ENCODE results near the gene TRIM32.
A peak's percentile ranks its signal among the peaks of the same experiment; 100 is the strongest.
"Not testable (repeated sequence)": the region's sequence is repeated elsewhere in the genome, so short reads cannot be mapped to it uniquely, and the experiment has no call there.

Gene TRIM32

DNA sequence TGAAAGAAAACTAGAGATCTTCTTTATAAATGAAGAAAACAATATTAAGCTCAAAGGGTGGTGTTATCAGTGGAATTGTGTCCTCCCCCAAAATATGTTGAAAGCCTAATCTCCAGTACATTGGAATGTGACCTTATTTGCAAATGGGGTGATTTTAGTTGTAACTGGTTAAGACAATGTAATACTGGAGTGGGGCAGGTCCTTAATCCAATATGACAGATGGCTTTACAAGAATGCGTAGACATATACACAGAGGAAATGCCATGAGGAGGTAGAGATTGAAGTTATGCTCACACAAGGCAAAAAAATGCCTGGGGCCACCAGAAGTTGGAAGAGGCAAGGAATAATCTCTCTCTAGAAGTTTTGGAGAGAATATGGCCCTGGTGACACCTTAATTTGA lies 13.7 kb upstream of the TRIM32 start:
- no peak for DNase-seq
- intact Hi-C loops (cut with DNase I), result no loop called here

DNA sequence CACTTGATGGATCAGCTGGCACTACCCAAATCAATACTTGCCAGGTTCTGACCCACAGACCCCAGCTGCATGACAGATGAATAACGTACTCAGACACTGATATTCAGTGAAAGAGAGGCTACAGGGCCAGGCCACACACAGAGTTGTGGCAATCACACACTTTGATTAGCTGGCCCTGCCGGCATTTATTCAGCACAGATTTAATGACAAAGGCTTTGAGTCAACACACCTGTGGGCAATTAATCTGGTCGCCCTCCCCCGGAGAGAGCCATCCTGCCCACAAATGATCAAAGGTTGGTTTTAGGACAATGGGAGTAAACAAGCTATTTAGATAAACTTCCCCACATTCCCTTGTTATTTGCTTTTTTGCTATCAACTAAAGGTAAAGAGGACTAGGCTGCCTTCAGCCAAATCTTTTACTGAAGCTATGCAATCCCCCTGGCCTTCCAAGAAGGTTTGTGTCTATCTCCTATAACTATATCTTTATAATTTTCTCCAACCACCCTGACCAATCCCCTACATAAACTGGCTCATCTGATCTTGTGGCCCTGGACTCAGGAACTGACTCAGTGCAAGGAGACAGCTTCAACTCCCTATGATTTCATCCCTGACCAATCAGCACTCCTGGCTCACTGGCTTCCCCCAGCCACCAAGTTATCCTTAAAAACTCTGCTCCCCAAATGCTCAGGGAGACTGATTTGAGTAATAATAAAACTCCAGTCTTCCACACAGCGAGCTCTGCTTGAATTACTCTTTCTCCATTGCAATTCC lies 12.7 kb upstream of the TRIM32 start:
- intact Hi-C loops (cut with DNase I), result no loop called here
- no peak for DNase-seq

DNA sequence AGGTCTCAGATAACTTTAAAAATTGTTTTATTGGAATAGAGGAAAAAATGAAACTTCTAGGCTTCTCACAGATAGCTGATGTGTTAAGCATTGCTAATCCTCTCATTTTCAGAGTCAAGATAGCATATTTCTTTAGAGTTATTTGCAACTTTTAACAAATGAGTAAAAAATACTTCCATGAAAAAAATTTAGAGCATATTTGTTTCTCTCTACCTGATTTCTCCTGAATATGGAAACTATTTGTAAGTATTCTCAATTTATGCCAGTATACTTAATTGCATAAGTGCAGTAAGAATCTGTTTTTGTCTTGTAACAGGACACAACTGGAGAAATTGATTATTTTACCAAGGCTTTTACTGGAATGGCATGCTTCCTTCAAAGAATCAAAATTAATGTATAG lies 3.6 kb upstream of the TRIM32 start:
- no peak for DNase-seq
- intact Hi-C loops (cut with DNase I), result no loop called here

DNA sequence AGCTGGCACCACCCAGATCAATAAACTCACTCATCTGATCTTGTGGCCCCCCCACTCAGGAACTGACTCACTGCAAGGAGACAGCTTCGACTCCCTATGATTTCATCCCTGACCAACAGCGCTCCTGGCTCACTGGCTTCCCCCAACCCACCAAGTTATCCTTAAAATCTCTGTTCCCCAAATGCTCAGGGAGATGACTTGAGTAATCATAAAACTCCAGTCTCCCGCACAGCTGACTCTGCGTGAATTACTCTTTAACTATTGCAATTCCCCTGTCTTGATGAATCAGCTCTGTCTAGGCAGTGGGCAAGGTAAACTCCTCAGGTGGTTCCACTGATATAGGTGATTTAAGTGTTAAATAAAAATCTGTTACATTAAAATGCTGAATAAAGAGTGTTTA lies 1.9 kb upstream of the TRIM32 start:
- intact Hi-C loops (cut with DNase I), result no loop called here
- DNase-seq, result no peak

DNA sequence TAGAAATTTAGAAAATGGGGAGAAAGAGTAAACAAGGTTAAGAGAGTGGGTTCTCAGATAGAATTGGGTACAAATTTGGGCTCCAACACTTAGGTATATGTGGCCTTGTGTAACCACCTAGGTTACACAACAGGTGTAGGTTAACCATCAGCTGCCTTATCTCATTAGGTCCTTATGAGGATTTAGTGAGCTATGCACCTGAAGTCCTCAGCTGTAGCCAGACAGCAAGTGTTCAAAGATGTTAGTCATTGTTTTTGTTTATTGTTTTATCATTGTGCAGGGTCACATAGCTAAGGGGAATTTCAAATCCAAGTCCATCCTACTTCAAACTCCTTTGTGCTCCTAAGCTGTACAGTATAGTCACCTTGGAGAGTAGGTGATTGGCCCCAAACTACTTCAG lies 970 bp upstream of the TRIM32 start:
- intact Hi-C loops (cut with DNase I), result no loop called here
- DNase-seq, result no peak

DNA sequence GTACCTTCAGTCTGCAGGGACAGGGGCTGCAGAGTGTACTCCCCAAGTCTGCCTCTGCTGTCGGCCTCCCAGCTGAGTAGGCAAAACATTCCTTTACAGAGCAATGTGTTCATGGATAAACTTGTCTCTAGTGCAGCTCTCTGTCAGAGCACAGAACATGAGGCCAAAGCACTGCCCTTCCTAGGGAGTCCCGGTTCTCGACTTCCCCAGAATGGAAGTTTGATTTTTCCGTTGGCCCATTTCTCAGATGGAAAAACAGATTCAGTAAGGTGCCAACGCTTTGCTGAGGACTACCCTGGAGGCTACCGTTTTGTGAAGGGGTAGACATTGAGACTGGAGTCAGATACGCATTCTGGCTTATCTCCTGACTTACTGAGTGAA lies 422 bp upstream of the TRIM32 start:
- intact Hi-C loops (cut with DNase I), result no loop called here
- no peak for DNase-seq

DNA sequence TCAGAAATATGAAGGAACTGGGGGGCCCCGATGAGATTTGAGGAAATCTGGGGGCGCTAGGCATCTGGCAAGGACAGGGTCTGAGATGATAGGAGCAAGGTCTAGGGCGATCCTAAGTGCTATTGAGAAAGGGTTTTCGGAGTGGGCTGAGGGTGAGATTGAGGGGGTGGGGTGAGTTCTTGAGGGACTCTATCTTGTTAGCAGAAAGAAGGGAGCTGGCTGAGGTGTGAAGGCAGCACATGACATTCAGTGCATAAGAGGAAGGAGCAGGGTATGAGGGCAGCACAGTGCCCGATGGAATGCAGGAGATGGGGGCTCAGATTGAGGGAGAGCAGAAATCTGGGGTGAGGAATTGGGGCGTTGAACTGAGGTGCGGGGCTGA lies 640 bp downstream of the TRIM32 start:
- peak in 2 of 10 donors; percentile 68 to 73 for DNase-seq

DNA sequence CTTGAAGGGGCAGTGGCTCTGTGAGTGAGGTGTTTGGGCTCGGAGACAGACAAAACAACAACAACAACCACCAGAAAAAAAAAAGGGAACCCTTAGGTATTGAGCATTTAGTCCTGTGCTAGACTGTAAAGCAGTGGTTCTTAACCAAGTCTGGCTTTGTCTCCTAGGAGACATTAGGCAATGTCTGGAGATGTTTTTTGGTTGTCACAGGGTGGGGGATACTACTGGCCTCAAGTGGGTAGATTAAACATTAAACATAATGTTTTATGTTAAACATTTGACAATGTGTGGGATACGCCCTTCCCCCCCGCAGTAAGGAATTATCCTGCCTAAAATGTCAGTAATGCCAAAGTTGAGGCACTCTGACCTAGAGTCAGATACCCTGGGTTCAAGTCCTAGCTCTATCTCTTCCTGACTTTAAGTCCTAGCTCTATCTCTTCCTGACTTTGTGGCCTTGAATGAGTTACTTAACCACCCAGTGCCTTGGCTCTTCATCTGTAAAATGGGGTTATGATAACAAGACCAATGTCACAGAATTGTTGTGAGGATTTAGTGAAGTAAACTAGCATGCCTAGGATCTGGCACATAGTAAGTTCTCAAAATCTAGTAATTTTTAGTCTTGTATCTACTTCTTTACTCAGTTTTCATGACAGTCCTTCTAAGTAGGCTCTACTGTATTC lies 1.8 kb downstream of the TRIM32 start:
- intact Hi-C loops (cut with DNase I), result no loop called here
- no peak for DNase-seq

More for the DNA sequence above, 640 bp downstream of the TRIM32 start:
- intact Hi-C loops (cut with DNase I), result no loop called here

DNA sequence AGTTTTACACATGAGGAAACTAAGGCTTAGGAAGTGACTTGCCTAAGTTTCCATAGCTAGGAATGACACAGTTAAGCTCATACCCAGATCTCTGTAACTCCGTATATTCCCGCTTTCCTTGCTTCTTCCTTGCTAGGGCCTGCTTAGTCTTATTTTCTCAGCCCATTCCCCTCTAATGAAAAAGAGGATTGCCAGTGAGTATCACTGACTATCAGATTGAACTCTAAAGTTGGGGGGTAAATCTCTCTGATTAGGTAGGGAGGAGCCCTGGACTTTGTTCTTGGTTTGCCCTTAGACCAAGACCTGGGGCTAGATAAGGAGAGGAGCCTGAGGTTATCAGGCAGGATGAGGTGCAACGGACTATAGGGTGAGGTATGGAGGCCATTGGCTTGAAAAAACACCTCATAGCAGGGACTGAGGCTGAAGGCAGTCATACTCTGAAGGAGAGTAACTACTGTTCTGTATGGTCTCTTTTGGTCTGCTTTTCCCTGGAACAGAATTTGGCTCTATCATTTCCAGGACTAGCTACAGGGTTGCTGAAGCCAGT lies 2.5 kb downstream of the TRIM32 start:
- intact Hi-C loops (cut with DNase I), result no loop called here
- no peak for DNase-seq

DNA sequence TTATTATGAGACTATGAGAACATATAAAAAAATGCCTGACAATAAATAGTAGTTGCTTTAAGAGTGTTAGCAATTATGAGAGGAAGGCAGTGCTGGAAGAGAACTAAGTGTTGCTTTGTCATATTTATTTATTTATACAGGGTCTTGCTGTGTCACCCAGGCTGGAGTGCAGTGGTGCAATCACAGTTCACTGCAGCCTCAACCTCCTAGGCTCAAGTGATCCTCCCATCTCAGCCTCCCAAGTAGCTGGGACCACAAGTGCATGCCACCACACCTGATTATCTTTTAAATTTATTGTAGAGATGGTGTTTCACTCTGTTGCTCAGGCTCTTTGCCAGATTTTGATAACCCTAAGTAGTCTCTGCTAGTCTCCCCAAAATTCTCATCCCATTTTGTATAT lies 3.7 kb downstream of the TRIM32 start:
- intact Hi-C loops (cut with DNase I); DNase-seq: not testable (repeated sequence)

DNA sequence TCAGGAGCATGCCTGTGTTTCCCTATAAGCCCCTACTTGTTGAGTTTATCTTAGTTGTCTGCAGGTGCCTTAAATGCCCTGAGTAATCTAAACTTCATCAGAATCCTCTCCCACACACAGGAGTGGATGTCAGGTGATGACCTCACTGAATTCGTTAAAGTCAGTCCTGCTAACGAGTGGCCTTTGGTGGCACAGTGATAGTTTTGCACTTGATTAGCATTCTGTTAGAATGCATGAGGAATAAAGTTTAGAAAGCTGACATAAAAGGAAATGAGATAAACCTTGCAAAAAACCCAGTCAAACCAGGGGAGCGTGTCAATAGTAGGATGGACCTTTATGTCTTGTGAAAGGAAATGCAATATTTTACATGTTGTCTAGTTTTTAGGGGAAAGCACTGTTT lies 4.5 kb downstream of the TRIM32 start:
- no peak for DNase-seq
- intact Hi-C loops (cut with DNase I), result no loop called here

DNA sequence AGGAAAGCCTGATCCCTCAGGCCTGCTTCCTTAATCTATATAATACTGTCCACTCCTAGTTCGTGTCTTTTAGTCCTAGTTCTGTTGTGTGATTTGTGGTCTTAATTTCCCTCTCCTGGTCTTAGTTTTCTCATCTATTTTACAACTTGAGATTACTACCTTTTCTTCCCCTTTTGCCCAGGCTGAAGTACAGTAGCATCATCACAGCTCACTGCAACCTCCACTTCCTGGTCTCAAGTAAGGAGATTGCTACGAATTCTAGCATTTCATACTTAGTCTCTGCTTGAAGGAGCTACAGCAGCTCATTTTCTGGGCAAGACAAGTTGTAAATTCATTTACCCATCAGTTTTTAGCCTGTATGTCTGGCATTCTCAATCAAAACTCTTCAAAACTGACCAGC lies 5.5 kb downstream of the TRIM32 start:
- no peak for DNase-seq
- intact Hi-C loops (cut with DNase I), result no loop called here

DNA sequence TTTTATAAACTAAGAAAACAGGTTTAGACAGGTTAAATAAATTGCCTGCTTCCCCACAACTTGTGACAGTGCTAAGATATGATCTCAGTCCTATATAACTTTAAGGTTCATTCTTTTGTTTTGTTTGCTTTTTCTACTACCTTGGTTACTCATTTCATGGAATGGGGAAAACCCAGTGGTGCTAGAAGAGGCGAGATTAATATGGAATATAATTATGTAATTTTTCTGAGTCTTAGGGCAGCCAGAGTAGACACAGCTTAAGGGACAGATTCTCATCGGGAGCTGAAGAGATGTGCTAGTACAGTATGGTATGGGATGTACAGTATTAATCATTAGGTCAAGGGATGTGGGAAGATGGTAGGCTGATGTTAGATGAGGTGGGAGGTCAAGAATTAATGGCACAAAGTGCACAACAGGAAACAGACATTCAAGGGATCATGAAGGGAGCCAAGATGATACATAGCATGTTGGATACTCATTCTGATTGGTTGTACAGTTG lies 6.2 kb downstream of the TRIM32 start:
- no peak for DNase-seq
- intact Hi-C loops (cut with DNase I), result no loop called here

DNA sequence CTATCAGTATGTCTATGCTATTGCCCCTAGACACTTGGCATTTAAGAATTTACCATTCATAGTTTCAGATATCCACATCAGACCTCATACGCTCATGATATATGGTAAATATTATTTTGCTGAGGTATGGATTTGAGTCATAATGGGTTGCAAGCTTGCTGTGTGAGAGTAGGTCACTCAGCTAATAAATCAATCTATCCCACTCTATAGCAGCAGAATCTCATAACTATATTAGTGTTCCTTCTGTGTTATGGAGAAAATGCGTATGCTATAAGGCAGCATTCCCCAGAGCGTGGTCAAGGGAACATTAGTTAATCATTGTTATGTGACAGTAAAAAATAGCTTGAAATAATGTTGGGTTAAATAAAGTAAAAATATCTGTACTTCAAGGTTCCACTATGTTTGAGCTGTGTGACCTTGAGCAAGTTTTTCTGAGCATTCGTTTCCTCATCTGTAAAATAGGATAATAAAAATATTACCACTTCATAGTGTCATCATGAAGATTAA lies 7.7 kb downstream of the TRIM32 start:
- DNase-seq, result no peak
- intact Hi-C loops (cut with DNase I), result no loop called here

DNA sequence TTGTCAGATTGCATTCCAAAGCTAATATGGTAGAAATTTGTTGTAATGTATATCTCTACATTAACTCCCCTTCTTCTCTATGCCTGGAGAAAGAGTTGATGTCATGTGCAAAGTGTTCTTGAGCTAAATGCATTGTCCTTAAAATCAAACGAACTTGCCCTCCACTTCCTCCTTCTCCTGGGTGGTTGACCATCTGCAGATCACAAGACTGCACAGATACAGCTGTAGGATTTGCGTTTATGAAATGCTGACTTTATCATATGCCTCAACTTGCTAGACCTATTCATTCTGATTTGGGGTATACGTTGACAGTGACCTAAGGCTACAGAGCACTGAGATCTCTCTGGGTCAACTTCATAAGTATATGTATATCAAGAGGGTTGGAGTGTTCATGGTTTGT lies 8.3 kb downstream of the TRIM32 start:
- no peak for DNase-seq
- intact Hi-C loops (cut with DNase I), result no loop called here

DNA sequence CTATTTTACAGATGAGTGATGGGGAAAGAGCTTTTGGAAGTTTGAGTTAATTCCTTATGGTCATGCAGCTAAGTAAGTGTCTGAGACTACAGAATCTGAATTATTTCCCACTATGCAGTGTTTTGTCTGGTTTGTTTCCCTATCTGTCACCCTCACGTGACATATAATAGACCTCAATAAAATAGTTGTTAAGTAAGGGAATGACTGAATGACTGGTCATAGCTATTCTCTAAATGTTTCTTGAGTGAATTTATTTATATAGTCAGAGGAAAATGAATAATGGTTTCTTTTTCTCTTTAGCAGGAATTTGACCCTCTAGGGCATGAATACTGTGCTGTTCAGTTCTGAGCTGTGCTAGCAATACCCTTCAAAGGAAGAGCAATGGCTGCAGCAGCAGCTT lies 10.3 kb downstream of the TRIM32 start:
- DNase-seq, result no peak
- intact Hi-C loops (cut with DNase I), result no loop called here

DNA sequence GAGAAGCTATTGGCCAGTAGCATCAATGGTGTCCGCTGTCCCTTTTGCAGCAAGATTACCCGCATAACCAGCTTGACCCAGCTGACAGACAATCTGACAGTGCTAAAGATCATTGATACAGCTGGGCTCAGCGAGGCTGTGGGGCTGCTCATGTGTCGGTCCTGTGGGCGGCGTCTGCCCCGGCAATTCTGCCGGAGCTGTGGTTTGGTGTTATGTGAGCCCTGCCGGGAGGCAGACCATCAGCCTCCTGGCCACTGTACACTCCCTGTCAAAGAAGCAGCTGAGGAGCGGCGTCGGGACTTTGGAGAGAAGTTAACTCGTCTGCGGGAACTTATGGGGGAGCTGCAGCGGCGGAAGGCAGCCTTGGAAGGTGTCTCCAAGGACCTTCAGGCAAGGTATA lies 10.8 kb downstream of the TRIM32 start:
- peak in 4 of 10 donors; percentile 10 to 81 (median 56) for DNase-seq
- intact Hi-C loops (cut with DNase I), result no loop called here

DNA sequence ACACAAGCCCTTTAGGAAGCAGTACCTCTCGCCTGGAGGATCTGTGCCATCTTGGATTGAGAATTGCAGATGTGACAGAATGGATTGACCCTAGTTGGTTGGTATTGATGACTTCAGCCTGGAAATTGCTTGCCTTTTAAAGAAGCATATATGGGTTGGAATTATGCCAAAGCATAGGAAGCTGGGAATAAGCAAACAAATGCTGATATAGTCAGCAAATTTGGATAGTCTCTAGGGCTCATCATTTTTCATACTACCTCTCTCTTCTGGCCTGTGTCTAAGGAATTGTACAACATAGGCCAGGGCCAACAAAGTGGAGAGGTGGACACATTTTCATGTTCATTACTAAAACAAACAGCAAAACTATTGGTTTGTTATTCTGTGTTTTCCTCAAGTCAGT lies 13.2 kb downstream of the TRIM32 start:
- no peak for DNase-seq
- intact Hi-C loops (cut with DNase I), result no loop called here

DNA sequence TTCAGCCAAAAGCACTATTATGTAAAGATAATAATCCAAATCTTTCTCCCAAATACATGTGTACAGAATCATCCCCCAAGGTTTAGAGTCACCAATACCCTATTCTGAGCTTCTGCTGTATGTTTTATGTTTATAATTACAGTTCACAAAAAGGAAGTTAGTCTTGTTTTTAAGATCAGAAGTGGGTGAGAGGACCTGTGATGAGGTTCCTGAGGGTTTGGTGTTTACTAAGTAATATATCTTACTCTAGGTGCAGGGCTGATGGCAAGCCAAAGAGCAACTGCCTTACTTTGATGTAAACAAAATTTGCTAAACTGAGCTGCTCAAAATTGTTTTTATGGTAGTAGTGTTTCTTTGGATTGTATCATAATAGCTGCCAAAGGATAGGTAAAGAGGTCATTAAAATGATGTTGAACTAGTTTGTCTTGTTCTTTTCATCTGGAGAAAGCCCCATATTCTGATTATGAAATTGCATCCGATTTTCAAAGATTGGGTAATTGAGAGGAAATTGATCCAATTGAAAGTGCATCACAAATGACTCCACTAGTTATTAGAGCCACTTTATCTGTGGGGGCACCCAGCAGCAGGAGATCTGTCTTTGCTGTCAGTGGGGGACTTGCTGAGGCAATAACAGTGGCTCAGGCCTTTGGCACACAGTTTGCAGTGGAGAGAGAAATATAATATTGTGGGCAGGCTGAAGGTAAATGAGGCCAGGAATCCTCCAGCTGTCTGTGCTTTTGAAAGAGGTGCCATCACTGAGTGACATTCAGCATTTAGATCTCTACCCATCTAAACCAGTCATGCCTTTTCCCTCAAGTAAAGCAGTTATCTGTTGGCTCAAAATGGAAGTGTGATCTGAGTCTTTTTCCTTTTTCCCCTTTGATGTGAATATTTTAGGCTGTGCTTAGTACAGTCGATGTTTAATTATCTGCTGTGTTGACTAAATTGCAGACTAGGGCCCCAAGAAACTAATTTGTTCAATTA lies 14.1 kb downstream of the TRIM32 start:
- no peak for DNase-seq
- intact Hi-C loops (cut with DNase I), result no loop called here

DNA sequence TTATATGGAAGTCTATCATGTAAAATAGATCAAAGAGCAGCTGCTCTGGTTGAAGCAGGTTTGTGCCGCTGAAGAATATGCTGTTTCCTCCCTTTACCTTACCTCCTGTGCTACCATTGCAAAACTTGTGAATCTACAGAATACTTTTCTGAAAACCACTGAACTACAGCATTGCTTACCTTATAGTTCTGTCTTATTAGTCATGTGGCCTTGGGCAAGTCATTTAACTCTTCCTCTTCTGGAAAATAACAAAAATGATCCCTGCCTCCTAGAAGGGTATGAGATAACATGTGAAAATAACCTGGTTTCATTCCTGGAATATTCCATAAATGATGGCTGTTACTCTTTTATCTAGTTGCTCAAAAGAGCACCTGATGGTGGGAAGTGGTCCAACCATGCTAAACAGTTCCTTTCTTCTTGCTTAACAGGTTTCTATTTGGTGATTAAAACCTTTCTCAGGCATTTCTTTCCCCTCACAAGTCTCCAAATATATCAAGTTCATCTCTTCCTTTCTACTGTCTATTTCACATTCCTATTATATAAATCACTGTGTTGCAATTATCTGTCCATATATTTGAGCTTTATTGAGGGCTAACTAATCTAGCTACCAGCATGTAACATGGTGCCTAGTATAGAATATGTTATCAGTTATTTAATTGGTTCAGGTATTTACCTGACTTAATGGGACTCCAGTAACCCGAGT lies 15.0 kb downstream of the TRIM32 start:
- no peak for DNase-seq
- intact Hi-C loops (cut with DNase I), result no loop called here
